Right lobe of liver (tissue), 4 donors: ENCODE data around the gene ACTR5.

Source experiments
- POLR2A ChIP-seq: fragments of 450-650 bp; IDR thresholded peaks from one replicate; pipeline ENCODE4 v1.6.1; 2017; ENCODE audit warnings: antibody characterized with exemption, mild to moderate bottlenecking
- TF ChIP-seq, protein P1 (sequence below), 4 donors: fragments of 200-600 bp in 3 of 4; fragments of 450-650 bp in 1 of 4; IDR thresholded peaks; one replicate each; pipeline versions ENCODE4 v1.5.1 to v1.8.0; 2016 to 2022; ENCODE audit warnings: antibody characterized with exemption in 4 of 4, mild to moderate bottlenecking in 2 of 4
- donor health status: DM: no; HTN: no; CAD: no.
- donor health status: DM: no; HTN: no; CAD: no.
- donor health status: DM: no; HTN: yes; CAD: no.

DNA sequence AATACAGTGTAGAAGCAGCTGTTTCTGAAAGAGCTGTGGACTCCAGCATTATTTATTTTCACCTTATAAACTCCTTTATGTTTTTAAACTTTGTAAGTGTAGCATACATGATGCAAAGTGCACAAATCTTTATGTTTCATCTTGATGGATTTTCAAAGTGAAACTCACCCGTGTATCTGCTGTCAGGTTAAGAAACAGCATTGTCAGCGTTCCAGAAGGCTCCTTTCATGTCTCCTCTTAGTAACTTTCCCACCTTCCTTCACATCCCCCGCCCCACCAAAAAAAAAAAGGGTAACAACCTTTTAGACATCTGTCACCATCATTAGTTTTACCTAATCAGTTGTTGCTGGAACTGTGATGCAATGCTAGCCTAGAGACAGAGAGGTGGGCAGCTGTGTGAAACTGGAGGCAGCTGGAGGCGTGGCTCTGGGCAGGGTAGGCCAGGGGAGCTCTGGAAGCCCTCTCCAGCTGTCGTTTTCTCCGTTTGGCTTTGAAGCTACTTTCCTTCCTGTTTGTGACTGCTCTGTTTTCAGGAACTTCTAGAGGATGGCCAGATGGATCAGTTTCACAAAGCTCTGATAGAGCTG, 7.2 kb downstream of the ACTR5 start:
- TF ChIP-seq, protein P1, sequence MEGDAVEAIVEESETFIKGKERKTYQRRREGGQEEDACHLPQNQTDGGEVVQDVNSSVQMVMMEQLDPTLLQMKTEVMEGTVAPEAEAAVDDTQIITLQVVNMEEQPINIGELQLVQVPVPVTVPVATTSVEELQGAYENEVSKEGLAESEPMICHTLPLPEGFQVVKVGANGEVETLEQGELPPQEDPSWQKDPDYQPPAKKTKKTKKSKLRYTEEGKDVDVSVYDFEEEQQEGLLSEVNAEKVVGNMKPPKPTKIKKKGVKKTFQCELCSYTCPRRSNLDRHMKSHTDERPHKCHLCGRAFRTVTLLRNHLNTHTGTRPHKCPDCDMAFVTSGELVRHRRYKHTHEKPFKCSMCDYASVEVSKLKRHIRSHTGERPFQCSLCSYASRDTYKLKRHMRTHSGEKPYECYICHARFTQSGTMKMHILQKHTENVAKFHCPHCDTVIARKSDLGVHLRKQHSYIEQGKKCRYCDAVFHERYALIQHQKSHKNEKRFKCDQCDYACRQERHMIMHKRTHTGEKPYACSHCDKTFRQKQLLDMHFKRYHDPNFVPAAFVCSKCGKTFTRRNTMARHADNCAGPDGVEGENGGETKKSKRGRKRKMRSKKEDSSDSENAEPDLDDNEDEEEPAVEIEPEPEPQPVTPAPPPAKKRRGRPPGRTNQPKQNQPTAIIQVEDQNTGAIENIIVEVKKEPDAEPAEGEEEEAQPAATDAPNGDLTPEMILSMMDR (IDR thresholded peaks at IDR 0.05) = no peak
- TF ChIP-seq POLR2A = no peak
